Tibial nerve (tissue), 3 donors: Measurements from ENCODE around the gene FAM20A.

Experiments used
- CTCF ChIP-seq, 5 experiments: fragments of 200-600 bp in 3 of 5; fragments of 450-650 bp in 2 of 5; sonication (generic) in 3 of 5; IDR thresholded peaks; one replicate each; pipeline ENCODE4 v1.5.1; 2016 to 2019; ENCODE audit warnings: antibody characterized with exemption in 5 of 5, mild to moderate bottlenecking in 3 of 5, moderate library complexity in 2 of 5
- POLR2A ChIP-seq, 2 donors: fragments of 450-650 bp; IDR thresholded peaks; one replicate each; pipeline ENCODE4 v1.6.1; 2017; ENCODE audit warnings: antibody characterized with exemption in 2 of 2, mild to moderate bottlenecking in 2 of 2, moderate library complexity in 2 of 2

DNA sequence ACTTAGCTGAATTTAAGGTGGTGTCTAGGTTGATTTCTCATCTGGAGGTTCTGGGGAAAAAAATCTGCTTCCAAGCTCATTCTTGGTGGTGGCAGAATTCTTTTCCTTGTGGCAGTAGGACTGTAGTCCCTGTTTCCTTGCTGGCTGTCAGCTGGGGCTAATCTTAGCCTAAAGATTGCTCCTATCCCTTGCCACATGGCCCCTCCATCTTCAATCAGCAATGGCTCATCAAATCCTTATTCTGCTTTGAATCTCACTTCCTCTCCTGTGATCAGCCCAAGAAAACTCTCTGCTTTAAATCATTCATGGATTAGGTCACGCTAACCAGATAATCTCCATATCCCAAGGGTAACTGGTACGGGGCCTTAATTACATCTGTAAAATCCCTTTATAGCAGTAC is 6.6 kb downstream of the FAM20A start:
- TF ChIP-seq CTCF (IDR thresholded peaks at IDR 0.05) (no peak), POLR2A (IDR thresholded peaks at IDR 0.05) (no peak)
